Stimulated activated CD8-positive, alpha-beta memory T cell treated with anti-CD3 and anti-CD28 coated beads, Interleukin-15, amount 100 ng/mL, for 48 hours (primary cell): ENCODE results near the gene GLI2.

Experiments
- DNase-seq, 2 donors: peaks; one replicate each; pipeline ENCODE4 v3.0.0-alpha.2; 2020; ENCODE audit warnings: low read depth in 2 of 2

The GLI2 gene

GRCh38 chr2:120738117-120738516, 2.4 kb downstream of the GLI2 start:
- DNase-seq = no peak

GRCh38 chr2:120738786-120739437, 3.2 kb downstream of the GLI2 start:
- no peak for DNase-seq

- no peak for DNase-seq
These were observed 3.9 kb downstream of the GLI2 start for GRCh38 chr2:120739438-120740090.

- no peak for DNase-seq
These were observed 4.7 kb downstream of the GLI2 start for GRCh38 chr2:120740375-120740764.

GRCh38 chr2:120740765-120741524, 5.3 kb downstream of the GLI2 start:
- no peak for DNase-seq

- DNase-seq = no peak
These were observed 6.2 kb downstream of the GLI2 start for GRCh38 chr2:120741571-120742561.

- DNase-seq = no peak
These were observed 8.0 kb downstream of the GLI2 start for GRCh38 chr2:120743657-120744056.

- no peak for DNase-seq
These were observed 9.1 kb downstream of the GLI2 start for GRCh38 chr2:120744817-120745216.

GRCh38 chr2:120745420-120746111, 9.9 kb downstream of the GLI2 start:
- no peak for DNase-seq

GRCh38 chr2:120746144-120746543, 10.5 kb downstream of the GLI2 start:
- no peak for DNase-seq

GRCh38 chr2:120747281-120747680, 11.6 kb downstream of the GLI2 start:
- no peak for DNase-seq

GRCh38 chr2:120747706-120748105, 12.0 kb downstream of the GLI2 start:
- no peak for DNase-seq

GRCh38 chr2:120748310-120748709, 12.6 kb downstream of the GLI2 start:
- DNase-seq = no peak

GRCh38 chr2:120748741-120749140, 13.1 kb downstream of the GLI2 start:
- no peak for DNase-seq

GRCh38 chr2:120749506-120750431, 14.1 kb downstream of the GLI2 start:
- DNase-seq = no peak

GRCh38 chr2:120750488-120751210, 15.0 kb downstream of the GLI2 start:
- DNase-seq = no peak

GRCh38 chr2:120751553-120751952, 15.9 kb downstream of the GLI2 start:
- no peak for DNase-seq

- no peak for DNase-seq
These were observed 18.6 kb downstream of the GLI2 start for GRCh38 chr2:120754067-120754960.
